CD4-positive, alpha-beta T cell (primary cell): ENCODE measurements around the gene EFNB2. TPM values are rescaled to one million over a fixed set of nuclear protein-coding genes. Genes with fewer than 3 reads are reported as not detected.

ENCODE experiments used
- ATAC-seq: fragments of 200-7000 bp; cut with Tn5 transposase; one replicate; pipeline ENCODE4 v1.10.0; 2022; ENCODE audit warnings: mild to moderate bottlenecking; ENCODE audit not compliant: poor library complexity
- CTCF ChIA-PET: fragments of 350-600 bp; sonication (Branson Sonifier 250); formaldehyde crosslinking; loops from one replicate; lab custom pipeline; 2021; ENCODE audit warnings: antibody characterized with exemption, inconsistent platforms; lab: Charles Lee
- POLR2A ChIA-PET: fragments of 350-600 bp; sonication (Branson Sonifier 250); formaldehyde crosslinking; loops from one replicate; lab custom pipeline; 2021; ENCODE audit warnings: antibody characterized with exemption, inconsistent platforms; lab: Charles Lee
- DNase-seq, 14 experiments: peaks; one replicate each; pipeline ENCODE4 v3.0.0-alpha.2; 2013 to 2020; ENCODE audit warnings: mixed read lengths in 2 of 14
- H3K27ac ChIP-seq, 2 donors: one replicate each; pipeline versions ENCODE4 v1.5.1 to v1.7.0; 2013; ENCODE audit warnings: low read length in 2 of 2, low read depth in 1 of 2, mild to moderate bottlenecking in 1 of 2
- H3K27me3 ChIP-seq, 2 experiments: 1 replicate in 1 of 2; 2 replicates in 1 of 2; pipeline versions ENCODE4 v1.6.1 to v1.7.0; 2013; ENCODE audit warnings: low read length in 2 of 2, control low read depth in 1 of 2, mild to moderate bottlenecking in 1 of 2, moderate library complexity in 1 of 2; ENCODE audit not compliant: insufficient read depth in 2 of 2, control insufficient read depth in 1 of 2
- H3K36me3 ChIP-seq: one replicate; pipeline ENCODE4 v1.6.1; 2013; ENCODE audit warnings: low read length, control low read depth; ENCODE audit not compliant: insufficient read depth
- H3K4me1 ChIP-seq: one replicate; pipeline ENCODE4 v1.6.1; 2013; ENCODE audit warnings: low read length, control low read depth; ENCODE audit not compliant: insufficient read depth
- H3K4me3 ChIP-seq: one replicate; pipeline ENCODE4 v1.5.1; 2013; ENCODE audit warnings: mild to moderate bottlenecking, low read length, moderate library complexity
- H3K9me3 ChIP-seq, 2 experiments: 1 replicate in 1 of 2; 2 replicates in 1 of 2; pipeline versions ENCODE4 v1.6.1 to v1.7.0; 2013; ENCODE audit warnings: low read length in 2 of 2, mild to moderate bottlenecking in 2 of 2, control low read depth in 1 of 2, moderate library complexity in 1 of 2; ENCODE audit not compliant: control insufficient read depth in 1 of 2, insufficient read depth in 1 of 2
- H3K27ac Mint-ChIP-seq: one replicate; pipeline ENCODE4 v1.8.0; 2020; ENCODE audit warnings: mixed read lengths
- H3K27me3 Mint-ChIP-seq: one replicate; pipeline ENCODE4 v1.8.0; 2021; ENCODE audit warnings: mixed read lengths
- H3K36me3 Mint-ChIP-seq: one replicate; pipeline ENCODE4 v1.8.0; 2021; ENCODE audit warnings: low read depth, mixed read lengths
- H3K4me1 Mint-ChIP-seq: one replicate; pipeline ENCODE4 v1.8.0; 2021; ENCODE audit warnings: low read depth, mixed read lengths
- H3K4me3 Mint-ChIP-seq: one replicate; pipeline ENCODE4 v1.8.0; 2020; ENCODE audit warnings: mild to moderate bottlenecking, mixed read lengths
- H3K9me3 Mint-ChIP-seq: one replicate; pipeline ENCODE4 v1.8.0; 2020; ENCODE audit warnings: mixed read lengths
- CTCF ChIP-seq: fragments of 200-600 bp; IDR thresholded peaks from one replicate; pipeline ENCODE4 v1.8.0; 2022; ENCODE audit warnings: antibody characterized with exemption, mild to moderate bottlenecking
- intact Hi-C, 2 experiments: fragments of 100-400 bp; cut with DNase I in 1 of 2; cut with micrococcal nuclease in 1 of 2; formaldehyde crosslinking; loops; one replicate each; pipeline versions ENCODE4 v1.15.1 to v1.9.0; 2023 to 2025; cut with DNase I, micrococcal nuclease
- total RNA-seq, 174 experiments: library from RNA in 2 of 174; stranded (reverse) in 2 of 174; gene quantifications; one replicate each; pipeline ENCODE4 v1.2.3 and lab custom pipeline; 2021 to 2026

EFNB2 gene
- total RNA-seq, 2 experiments from 2014 or later = 0.20 to 0.36 TPM

GRCh38 chr13:106472621-106473020 is 62.8 kb downstream of the EFNB2 start:
- H3K27ac ChIP-seq = no peak overlapping the region
- Mint-ChIP-seq H3K4me1 (no peaks in the 10 kb centered on the region), H3K36me3 (no peaks in the 10 kb centered on the region), H3K27ac (no peak overlapping the region), H3K4me3 (no peak overlapping the region), H3K27me3 (peaks cover 18% of the 10 kb centered on the region), H3K9me3 (no peaks in the 10 kb centered on the region)
- CTCF ChIA-PET = no interaction called here
- H3K36me3 ChIP-seq = no peaks in the 10 kb centered on the region
- POLR2A ChIA-PET = interaction anchor here (0.7 kb wide), 1 partner anchor 39 kb away, joined by 3 read pairs; no protein-coding TSS in a partner anchor
- ATAC-seq = no peak
- H3K4me1 ChIP-seq = no peaks in the 10 kb centered on the region
- TF ChIP-seq CTCF = no peak
- intact Hi-C loops = no loop called here
- no peaks in the 10 kb centered on the region for H3K9me3 ChIP-seq
- DNase-seq = no peak
- no peak overlapping the region for H3K4me3 ChIP-seq
- peaks cover 0 to 2% of the 10 kb centered on the region in 2 experiments for H3K27me3 ChIP-seq

- no peak overlapping the region for H3K27ac Mint-ChIP-seq
- Histone ChIP-seq H3K27ac (no peak overlapping the region), H3K9me3 (no peaks in the 10 kb centered on the region), H3K36me3 (no peaks in the 10 kb centered on the region), H3K4me1 (no peaks in the 10 kb centered on the region), H3K27me3 (peaks cover 0 to 2% of the 10 kb centered on the region in 2 experiments), H3K4me3 (no peak overlapping the region)
- peaks cover 18% of the 10 kb centered on the region for H3K27me3 Mint-ChIP-seq
- DNase-seq (no peak), ATAC-seq (no peak)
- no peaks in the 10 kb centered on the region for H3K4me1 Mint-ChIP-seq
- ChIA-PET POLR2A (interaction anchor here (0.7 kb wide), 1 partner anchor 40 kb away, joined by 3 read pairs; no protein-coding TSS in a partner anchor), CTCF (no interaction called here)
- no peak for TF ChIP-seq CTCF
- H3K4me3 Mint-ChIP-seq = no peak overlapping the region
- no peaks in the 10 kb centered on the region for H3K36me3 Mint-ChIP-seq
- intact Hi-C loops = no loop called here
- H3K9me3 Mint-ChIP-seq = no peaks in the 10 kb centered on the region
Measured at GRCh38 chr13:106471957-106472543, 63.4 kb downstream of the EFNB2 start.

GRCh38 chr13:106470576-106470975 is 64.9 kb downstream of the EFNB2 start:
- peaks cover 11% of the 10 kb centered on the region for H3K27me3 Mint-ChIP-seq
- no peak for TF ChIP-seq CTCF

More at GRCh38 chr13:106470576-106470975, 64.9 kb downstream of the EFNB2 start:
- Mint-ChIP-seq H3K4me1 (no peaks in the 10 kb centered on the region), H3K9me3 (no peaks in the 10 kb centered on the region), H3K27ac (no peak overlapping the region), H3K4me3 (no peak overlapping the region), H3K36me3 (no peaks in the 10 kb centered on the region)
- no peak overlapping the region for H3K4me3 ChIP-seq
- no peak overlapping the region for H3K27ac ChIP-seq
- intact Hi-C loops = no loop called here
- no peak for ATAC-seq
- POLR2A ChIA-PET = no interaction called here
- peaks cover 0 to 2% of the 10 kb centered on the region in 2 experiments for H3K27me3 ChIP-seq
- CTCF ChIA-PET = no interaction called here
- H3K36me3 ChIP-seq = no peaks in the 10 kb centered on the region
- no peaks in the 10 kb centered on the region for H3K4me1 ChIP-seq
- H3K9me3 ChIP-seq = no peaks in the 10 kb centered on the region
- DNase-seq = no peak
